Adrenal gland (tissue), 12 donors: Measurements from ENCODE around the gene MEGF11. TPM values are rescaled to one million over a fixed set of nuclear protein-coding genes. Genes with fewer than 3 reads are reported as not detected.

Source experiments
- DNase-seq, 7 donors: peaks; one replicate each; pipeline ENCODE4 v3.0.0-alpha.2; 2019 to 2020
- H3K27ac ChIP-seq, 5 donors: fragments of 200-600 bp; sonication (generic) in 4 of 5; 1 replicate in 3 of 5; 2 replicates in 2 of 5; pipeline versions ENCODE4 v1.5.1 to v1.8.0; 2016 to 2020; ENCODE audit warnings: mild to moderate bottlenecking in 1 of 5
- H3K27me3 ChIP-seq: fragments of 200-600 bp; 2 replicates; pipeline ENCODE4 v1.8.0; 2021
- H3K36me3 ChIP-seq, 2 donors: fragments of 200-600 bp; replicated peaks in 1 of 2; 1 replicate in 1 of 2; 2 replicates in 1 of 2; pipeline versions ENCODE4 v1.5.1 to v1.8.0; 2018 to 2022
- H3K4me1 ChIP-seq, 2 donors: fragments of 200-600 bp; replicated peaks in 1 of 2; 1 replicate in 1 of 2; 2 replicates in 1 of 2; pipeline versions ENCODE4 v1.5.1 to v1.8.0; 2018 to 2021
- H3K4me3 ChIP-seq, 4 donors: fragments of 200-600 bp; sonication (generic) in 3 of 4; one replicate each; pipeline ENCODE4 v1.5.1; 2016 to 2018
- H3K9me3 ChIP-seq, 3 donors: fragments of 200-600 bp; sonication (generic) in 1 of 3; replicated peaks in 1 of 3; 1 replicate in 2 of 3; 2 replicates in 1 of 3; pipeline versions ENCODE4 v1.5.1 to v1.8.0; 2016 to 2021
- POLR2A ChIP-seq, 2 donors: fragments of 450-650 bp; IDR thresholded peaks; one replicate each; pipeline ENCODE4 v1.6.1; 2017; ENCODE audit warnings: antibody characterized with exemption in 2 of 2, mild to moderate bottlenecking in 2 of 2, moderate library complexity in 1 of 2
- WGBS, 4 donors: extraction: QIAGEN DNeasy Blood & Tissue Kit in 2 of 4; methylation state at CpG; one replicate each; pipeline versions ENCODE4 v1.1.5 to v1.1.7; 2013 to 2017; 5-methylcytosine and 5-hydroxymethylcytosine counted together
- intact Hi-C, 2 donors: fragments of 100-400 bp; cut with DNase I; formaldehyde crosslinking; loops; one replicate each; pipeline versions ENCODE4 v1.14.1 to v1.15.0; 2022 to 2023
- polyA plus RNA-seq, 3 donors: library from polyadenylated mRNA; stranded (reverse); fragments of 200-250 nt in 2 of 3; fragments of 350-450 nt in 1 of 3; fragmentation: Illumina TruSeq in 1 of 3; extraction: RNeasy Lipid Tissue Mini Kit (QIAGEN cat#74804) in 1 of 3; gene quantifications; one replicate each; pipeline ENCODE4 v1.2.3, GENCODE V29; 2013 to 2014
- total RNA-seq, 9 donors: library from RNA; depleted of rRNA in 4 of 9; stranded (reverse); fragments of >200 nt in 4 of 9; fragments of 120-200 nt in 1 of 9; fragmentation: NEBNext Ultra II Directional in 1 of 9; extraction: Animal tissue kit (Norgen Biotek cat#: 25700) in 1 of 9; gene quantifications; one replicate each; pipeline versions ENCODE4 v1.1.0 to v1.2.4, GENCODE V29; 2013 to 2023
- TF ChIP-seq, protein P1 (sequence below), 6 experiments: fragments of 450-650 bp in 4 of 6; fragments of 200-600 bp in 2 of 6; sonication (generic) in 1 of 6; IDR thresholded peaks; 1 replicate in 5 of 6; 2 replicates in 1 of 6; pipeline versions ENCODE4 v1.5.1 to v1.8.0; 2016 to 2021; ENCODE audit warnings: antibody characterized with exemption in 6 of 6, mild to moderate bottlenecking in 2 of 6, moderate library complexity in 1 of 6
- donor health status: healthy with polysubstance abuse.
- donor health status: Bipolar disorder and iron deficiency.
- donor health status: DM: yes; HTN: yes; CAD: no.
- donor health status: DM: no; HTN: no; CAD: no.
- donor health status: DM: no; HTN: no; CAD: no.
- donor health status: DM: yes; HTN: yes; CAD: no.

Gene MEGF11
- total and polyA plus RNA-seq, 12 donors: 0.04 to 0.98 (median 0.14) TPM; not detected in 5

DNA sequence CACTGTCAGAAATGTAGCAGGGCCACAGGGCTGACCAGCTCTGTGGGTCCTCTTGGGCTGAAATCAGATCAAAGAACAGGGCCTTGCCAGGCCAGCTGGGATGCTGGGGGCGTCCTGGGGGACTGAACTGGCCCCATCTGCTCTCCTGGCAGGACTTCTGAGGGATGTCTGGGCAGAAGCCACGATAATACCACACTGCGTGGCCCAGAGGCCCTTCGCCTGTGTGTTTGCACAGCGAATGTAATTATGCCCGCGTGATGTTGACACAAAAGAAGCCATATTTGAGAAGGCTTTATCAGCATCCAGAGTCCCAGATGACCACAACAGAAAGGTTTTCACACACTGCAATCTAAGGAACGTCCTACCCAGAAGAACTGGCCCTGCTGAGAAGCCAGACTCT, 210.3 kb downstream of the MEGF11 start:
- H3K27me3 ChIP-seq: peaks cover 5% of the 10 kb centered on the region
- no peak for TF ChIP-seq POLR2A (IDR thresholded peaks at IDR 0.05)
- TF ChIP-seq, protein P1, sequence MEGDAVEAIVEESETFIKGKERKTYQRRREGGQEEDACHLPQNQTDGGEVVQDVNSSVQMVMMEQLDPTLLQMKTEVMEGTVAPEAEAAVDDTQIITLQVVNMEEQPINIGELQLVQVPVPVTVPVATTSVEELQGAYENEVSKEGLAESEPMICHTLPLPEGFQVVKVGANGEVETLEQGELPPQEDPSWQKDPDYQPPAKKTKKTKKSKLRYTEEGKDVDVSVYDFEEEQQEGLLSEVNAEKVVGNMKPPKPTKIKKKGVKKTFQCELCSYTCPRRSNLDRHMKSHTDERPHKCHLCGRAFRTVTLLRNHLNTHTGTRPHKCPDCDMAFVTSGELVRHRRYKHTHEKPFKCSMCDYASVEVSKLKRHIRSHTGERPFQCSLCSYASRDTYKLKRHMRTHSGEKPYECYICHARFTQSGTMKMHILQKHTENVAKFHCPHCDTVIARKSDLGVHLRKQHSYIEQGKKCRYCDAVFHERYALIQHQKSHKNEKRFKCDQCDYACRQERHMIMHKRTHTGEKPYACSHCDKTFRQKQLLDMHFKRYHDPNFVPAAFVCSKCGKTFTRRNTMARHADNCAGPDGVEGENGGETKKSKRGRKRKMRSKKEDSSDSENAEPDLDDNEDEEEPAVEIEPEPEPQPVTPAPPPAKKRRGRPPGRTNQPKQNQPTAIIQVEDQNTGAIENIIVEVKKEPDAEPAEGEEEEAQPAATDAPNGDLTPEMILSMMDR (IDR thresholded peaks at IDR 0.05): no peak
- DNase-seq: no peak
- intact Hi-C loops: no loop called here
- H3K4me3 ChIP-seq: no peak overlapping the region
- no peak overlapping the region for H3K27ac ChIP-seq
- no peaks in the 10 kb centered on the region for H3K36me3 ChIP-seq
- no peaks in the 10 kb centered on the region for H3K4me1 ChIP-seq
- WGBS, 4 donors: 20 to 69% (median 66%) methylated on average over 1 to 8 of the region's 8 CpGs
- H3K9me3 ChIP-seq: no peaks in the 10 kb centered on the region

DNA sequence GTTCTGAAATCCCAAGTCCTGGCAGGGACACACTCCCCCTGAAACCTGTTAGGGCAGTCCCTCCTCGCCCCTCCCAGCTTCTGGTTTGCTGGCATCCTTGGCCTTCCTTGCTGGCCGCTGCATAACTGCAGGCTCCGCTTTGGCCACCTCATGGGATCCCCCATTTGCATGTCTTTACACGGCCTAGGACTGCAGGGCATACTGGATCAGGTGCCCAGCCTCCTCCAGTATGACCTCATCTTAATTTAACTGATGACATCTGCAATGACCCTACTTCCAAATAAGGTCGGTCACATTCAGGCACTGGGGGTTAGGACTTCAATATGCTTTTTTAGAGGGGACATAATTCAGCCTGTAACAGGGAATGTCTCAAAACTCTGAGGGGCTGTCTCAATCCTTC, 210.9 kb downstream of the MEGF11 start:
- Histone ChIP-seq H3K27me3 (peaks cover 6% of the 10 kb centered on the region), H3K4me3 (no peak overlapping the region), H3K27ac (no peak overlapping the region), H3K9me3 (no peaks in the 10 kb centered on the region), H3K36me3 (no peaks in the 10 kb centered on the region), H3K4me1 (no peaks in the 10 kb centered on the region)
- intact Hi-C loops: no loop called here
- WGBS, 4 donors: 48 to 100% (median 75%) methylated on average over 1 to 5 of the region's 5 CpGs
- DNase-seq: no peak
- no peak for TF ChIP-seq POLR2A (IDR thresholded peaks at IDR 0.05)
- TF ChIP-seq, protein P1 (IDR thresholded peaks at IDR 0.05): no peak

DNA sequence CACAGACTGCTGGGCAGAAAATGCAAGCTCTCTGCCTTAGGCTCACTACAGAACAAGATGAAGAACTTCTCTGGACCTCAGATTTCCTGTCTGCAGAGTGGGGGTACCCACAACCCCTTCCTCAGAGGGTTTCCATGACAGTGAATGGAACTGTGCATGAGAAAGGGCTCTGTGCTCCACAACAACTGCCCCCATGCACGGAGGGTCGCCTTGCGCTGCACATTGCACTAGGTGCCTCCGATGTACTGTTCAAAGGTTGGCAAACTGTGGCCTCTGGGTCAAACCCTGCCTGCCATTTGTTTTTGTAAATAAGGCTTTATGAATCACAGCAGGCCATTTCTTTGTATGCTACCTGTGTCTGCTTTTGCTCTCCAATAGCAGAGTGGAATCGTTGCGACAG, 212.3 kb downstream of the MEGF11 start:
- WGBS, 4 donors: 77 to 97% (median 89%) methylated on average over 6 of the region's 6 CpGs
- intact Hi-C loops: no loop called here
- Histone ChIP-seq H3K9me3 (no peaks in the 10 kb centered on the region), H3K4me1 (no peaks in the 10 kb centered on the region), H3K36me3 (no peaks in the 10 kb centered on the region), H3K27ac (no peak overlapping the region), H3K4me3 (no peak overlapping the region), H3K27me3 (peaks cover 17% of the 10 kb centered on the region)
- no peak for DNase-seq
- TF ChIP-seq POLR2A (IDR thresholded peaks at IDR 0.05): no peak
- TF ChIP-seq, protein P1 (IDR thresholded peaks at IDR 0.05): no peak

DNA sequence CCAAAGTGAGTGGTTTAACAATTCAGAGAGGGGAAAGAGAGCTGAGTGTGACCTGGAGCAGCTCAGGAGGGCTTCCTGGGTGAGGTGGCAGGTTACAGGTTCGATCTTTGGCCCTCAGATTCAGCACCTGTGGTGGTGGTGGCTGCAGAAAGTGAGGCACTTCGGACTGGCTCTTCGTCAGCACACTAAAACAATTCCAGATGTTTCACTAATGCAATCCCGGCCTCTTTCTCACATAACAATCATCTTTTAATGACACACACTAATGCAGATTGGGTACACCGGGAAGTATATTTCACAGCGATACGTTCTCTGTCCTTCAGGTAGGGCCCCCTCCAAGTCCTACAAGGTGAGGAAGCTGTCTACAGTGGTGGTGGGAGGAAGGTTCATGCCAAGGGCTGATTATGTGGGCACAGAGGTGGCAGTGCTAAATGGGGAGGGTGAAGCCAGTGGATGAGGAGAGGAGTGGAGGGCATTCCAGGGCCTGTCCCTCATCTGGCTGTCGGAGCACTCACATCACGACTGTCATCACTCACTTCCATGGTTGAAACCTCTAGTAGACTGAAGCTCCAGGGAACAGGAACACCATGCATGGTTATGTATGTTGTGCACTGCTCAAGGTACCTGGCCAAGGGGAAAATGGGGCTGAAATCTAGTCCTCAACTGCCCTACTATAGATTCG, 213.2 kb downstream of the MEGF11 start:
- Histone ChIP-seq H3K9me3 (no peaks in the 10 kb centered on the region), H3K4me1 (no peaks in the 10 kb centered on the region), H3K27ac (no peak overlapping the region), H3K27me3 (peaks cover 17% of the 10 kb centered on the region), H3K4me3 (no peak overlapping the region), H3K36me3 (no peaks in the 10 kb centered on the region)
- TF ChIP-seq, protein P1 (IDR thresholded peaks at IDR 0.05): no peak
- TF ChIP-seq POLR2A (IDR thresholded peaks at IDR 0.05): no peak
- 76 to 83% (median 79%) methylated on average over 10 of the region's 10 CpGs for WGBS, 4 donors
- intact Hi-C loops: no loop called here
- DNase-seq: no peak
